ENCODE measurements around the gene SLC39A9. TPM values are rescaled to one million over a fixed set of nuclear protein-coding genes. Genes with fewer than 3 reads are reported as not detected.
A peak's percentile ranks its signal among the peaks of the same experiment; 100 is the strongest.

SLC39A9 gene
- total RNA-seq, 6 donors from 2014 or later: 17.8 to 70.4 (median 54.0) TPM

GRCh38 chr14:69353168-69353567, 45.3 kb upstream of the SLC39A9 start:
- no peaks in the 10 kb centered on the region for H3K27me3 ChIP-seq
- H3K9me3 ChIP-seq: no peaks in the 10 kb centered on the region
- ATAC-seq (ENCODE audit: low FRiP score in 2 of 2) (no peak), DNase-seq (no peak)
- no peaks in the 10 kb centered on the region for H3K4me1 ChIP-seq
- 97% methylated on average over 3 of the region's 3 CpGs for WGBS, 2 donors
- TF ChIP-seq CTCF (IDR thresholded peaks at IDR 0.05): no peak
- TF ChIP-seq EP300 (IDR thresholded peaks at IDR 0.05): no peak
- no peak for TF ChIP-seq POLR2A (IDR thresholded peaks at IDR 0.05)
- TF ChIP-seq POLR2AphosphoS5 (IDR thresholded peaks at IDR 0.05): no peak
- H3K4me3 ChIP-seq: no peak overlapping the region
- H3K27ac ChIP-seq: no peak overlapping the region
- H3K36me3 ChIP-seq: no peaks in the 10 kb centered on the region

GRCh38 chr14:69354383-69355153, 43.9 kb upstream of the SLC39A9 start:
- no peak for DNase-seq
- no peak for ATAC-seq (ENCODE audit: low FRiP score in 2 of 2)

GRCh38 chr14:69355154-69355597, 43.3 kb upstream of the SLC39A9 start:
- no peak overlapping the region for H3K4me3 ChIP-seq
- no peaks in the 10 kb centered on the region for H3K4me1 ChIP-seq
- H3K36me3 ChIP-seq: no peaks in the 10 kb centered on the region
- ATAC-seq (ENCODE audit: low FRiP score in 2 of 2) (no peak), DNase-seq (no peak)
- WGBS, 2 donors: 88 to 94% methylated on average over 5 to 6 of the region's 6 CpGs
- TF ChIP-seq CTCF (IDR thresholded peaks at IDR 0.05): no peak
- TF ChIP-seq POLR2A (IDR thresholded peaks at IDR 0.05): no peak
- TF ChIP-seq EP300 (IDR thresholded peaks at IDR 0.05): no peak
- no peak for TF ChIP-seq POLR2AphosphoS5 (IDR thresholded peaks at IDR 0.05)
- no peaks in the 10 kb centered on the region for H3K9me3 ChIP-seq
- no peaks in the 10 kb centered on the region for H3K27me3 ChIP-seq
- H3K27ac ChIP-seq: no peak overlapping the region

More at GRCh38 chr14:69354383-69355153, 43.9 kb upstream of the SLC39A9 start:
- no peak overlapping the region for H3K4me3 ChIP-seq
- TF ChIP-seq POLR2AphosphoS5 (IDR thresholded peaks at IDR 0.05): no peak
- no peak for TF ChIP-seq POLR2A (IDR thresholded peaks at IDR 0.05)
- TF ChIP-seq EP300 (IDR thresholded peaks at IDR 0.05): no peak
- TF ChIP-seq CTCF (IDR thresholded peaks at IDR 0.05): no peak
- H3K27me3 ChIP-seq: no peaks in the 10 kb centered on the region
- WGBS, 2 donors: 68 to 69% methylated on average over 11 of the region's 11 CpGs
- H3K4me1 ChIP-seq: no peaks in the 10 kb centered on the region
- H3K9me3 ChIP-seq: no peaks in the 10 kb centered on the region
- H3K36me3 ChIP-seq: no peaks in the 10 kb centered on the region
- H3K27ac ChIP-seq: no peak overlapping the region

GRCh38 chr14:69355607-69356281, 42.7 kb upstream of the SLC39A9 start:
- DNase-seq (no peak), ATAC-seq (ENCODE audit: low FRiP score in 2 of 2) (peak in 1 of 2 donors; percentile 88)
- no peak overlapping the region for H3K27ac ChIP-seq

GRCh38 chr14:69356903-69357543, 41.5 kb upstream of the SLC39A9 start:
- ATAC-seq (ENCODE audit: low FRiP score in 2 of 2): no peak
- WGBS, 2 donors: 60 to 66% methylated on average over 6 to 7 of the region's 7 CpGs
- H3K36me3 ChIP-seq: no peaks in the 10 kb centered on the region
- no peaks in the 10 kb centered on the region for H3K9me3 ChIP-seq
- H3K4me1 ChIP-seq: no peaks in the 10 kb centered on the region
- TF ChIP-seq EP300 (IDR thresholded peaks at IDR 0.05) (no peak), CTCF (IDR thresholded peaks at IDR 0.05) (no peak), POLR2AphosphoS5 (IDR thresholded peaks at IDR 0.05) (no peak), POLR2A (IDR thresholded peaks at IDR 0.05) (no peak)
- H3K27me3 ChIP-seq: no peaks in the 10 kb centered on the region
- DNase-seq: no peak
- H3K4me3 ChIP-seq: no peak overlapping the region
- no peak overlapping the region for H3K27ac ChIP-seq

More at GRCh38 chr14:69355607-69356281, 42.7 kb upstream of the SLC39A9 start:
- no peaks in the 10 kb centered on the region for H3K4me1 ChIP-seq
- no peaks in the 10 kb centered on the region for H3K27me3 ChIP-seq
- 75 to 86% methylated on average over 4 to 6 of the region's 6 CpGs for WGBS, 2 donors
- TF ChIP-seq POLR2AphosphoS5 (IDR thresholded peaks at IDR 0.05) (no peak), EP300 (IDR thresholded peaks at IDR 0.05) (no peak), POLR2A (IDR thresholded peaks at IDR 0.05) (no peak)
- no peaks in the 10 kb centered on the region for H3K36me3 ChIP-seq
- H3K4me3 ChIP-seq: no peak overlapping the region
- H3K9me3 ChIP-seq: no peaks in the 10 kb centered on the region
